ENCODE results near the gene TULP3.

Gene TULP3

GRCh38 chr12:2877047-2877952, 13.4 kb upstream of the TULP3 start, which contains the start of the genes FOXM1 and RHNO1:
FOXM1 (minus strand) TSS chr12:2877174; CDS start chr12:2874478, 2,696 bp downstream.
RHNO1 (plus strand) TSS chr12:2877223; CDS start chr12:2885367, 8,144 bp downstream.
- peak; percentile 99 for DNase-seq (ENCODE audit: low spot score)

DNA sequence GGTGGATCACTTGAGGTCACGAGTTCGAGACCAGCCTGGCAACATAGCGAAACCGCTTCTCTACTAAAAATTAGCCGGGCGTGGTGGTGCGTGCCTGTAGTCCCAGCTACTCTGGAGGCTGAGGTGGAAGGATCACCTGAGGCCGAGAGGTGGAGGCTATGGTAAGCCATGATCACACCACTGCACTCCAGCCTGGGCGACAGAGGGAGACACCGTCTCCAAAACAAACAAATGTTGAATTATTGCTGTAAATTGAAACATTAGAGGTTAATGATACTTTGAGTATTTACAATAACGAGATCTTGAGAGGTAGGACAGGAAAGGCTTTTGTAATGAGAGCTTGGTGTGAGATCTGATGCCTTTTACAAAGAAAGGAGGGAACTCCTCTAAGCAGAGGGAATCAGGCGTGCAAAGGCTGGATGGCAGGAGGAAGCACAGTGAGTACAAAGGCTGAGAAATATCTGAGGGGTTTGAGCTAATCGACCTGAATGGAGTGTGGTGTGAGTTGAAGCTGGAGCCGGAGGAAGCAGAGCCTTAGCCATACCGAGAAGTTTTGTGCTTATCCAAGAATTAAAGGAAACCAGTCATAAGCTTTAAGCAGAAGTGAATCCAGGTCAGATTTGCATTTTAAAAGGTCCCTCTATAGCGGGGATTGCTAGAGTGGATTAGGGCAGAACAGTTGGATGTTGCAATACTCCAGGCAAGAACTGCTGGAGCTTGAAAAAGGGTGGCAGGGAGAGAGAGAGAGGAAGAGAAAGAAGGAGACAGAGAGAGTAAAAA, 12.5 kb upstream of the TULP3 start:
- DNase-seq (ENCODE audit: low spot score) = no peak

DNA sequence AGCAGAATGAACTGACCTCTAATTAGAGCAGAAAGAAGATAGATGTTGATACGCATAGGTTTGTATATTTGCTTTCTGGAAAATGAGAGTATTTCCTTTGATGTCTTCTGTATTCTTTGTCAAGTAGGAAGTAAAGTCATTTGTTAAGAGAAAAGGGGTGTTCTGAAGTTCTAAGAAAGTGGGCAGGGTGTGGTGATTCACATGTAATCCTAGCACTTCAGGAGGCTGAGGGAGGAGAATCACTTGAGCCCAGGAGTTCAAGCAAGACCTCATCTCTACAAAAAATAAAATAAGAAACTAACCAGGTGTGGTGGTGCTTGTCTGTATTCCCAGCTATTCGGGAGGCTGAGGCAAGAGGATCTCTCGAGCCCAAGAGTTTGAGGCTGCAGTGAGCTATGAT, 10.8 kb upstream of the TULP3 start:
- DNase-seq (ENCODE audit: low spot score) = no peak

DNA sequence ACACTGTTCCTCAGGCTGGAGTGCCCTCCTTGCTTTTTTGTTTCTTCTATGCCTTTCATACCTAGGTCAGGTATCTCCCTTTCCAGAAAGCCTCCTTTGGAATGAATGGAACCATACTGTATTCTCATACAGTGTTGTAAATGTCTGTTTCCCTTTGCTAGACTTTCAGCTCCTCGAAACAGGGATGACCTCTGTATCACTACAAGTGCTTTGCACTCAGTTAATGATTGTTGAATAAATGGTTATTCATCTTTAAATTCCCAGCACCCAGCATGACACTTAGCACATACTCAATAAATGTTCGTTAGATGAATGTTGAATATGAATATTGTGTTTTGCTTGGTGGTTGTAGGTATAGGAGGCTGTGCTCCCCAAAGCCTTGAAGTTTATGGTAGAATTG, 5.9 kb upstream of the TULP3 start:
- no peak for DNase-seq (ENCODE audit: low spot score)

DNA sequence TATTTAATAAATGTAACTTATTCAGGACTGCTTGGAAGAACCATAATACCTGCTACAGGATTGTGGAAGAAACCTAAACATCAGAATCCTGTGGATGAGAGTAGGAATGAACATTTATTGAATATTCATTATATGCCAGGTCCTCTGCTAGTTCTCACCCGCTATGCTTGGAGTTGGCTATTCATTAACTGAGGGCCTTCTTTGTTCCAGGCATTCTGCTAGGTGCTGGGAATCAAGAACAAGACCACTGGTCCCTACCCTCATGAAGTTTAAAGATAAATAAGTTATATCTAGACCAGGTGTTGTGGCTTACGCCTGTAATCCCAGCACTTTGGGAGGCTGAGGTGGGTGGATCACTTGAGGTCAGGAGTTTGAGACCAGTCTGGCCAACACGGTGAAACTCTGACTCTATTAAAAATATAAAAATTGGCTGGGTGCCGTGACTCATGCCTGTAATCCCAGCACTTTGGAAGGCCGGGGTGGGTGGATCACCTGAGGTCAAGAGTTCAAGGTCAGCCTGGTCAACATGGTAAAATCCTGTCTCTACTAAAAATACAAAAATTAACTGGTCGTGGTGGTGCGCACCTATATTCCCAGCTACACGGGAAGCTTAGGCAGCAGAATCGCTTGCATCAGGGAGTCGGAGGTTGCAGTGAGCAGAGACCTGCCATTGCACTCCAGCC, 3.8 kb upstream of the TULP3 start:
- DNase-seq (ENCODE audit: low spot score) = no peak

DNA sequence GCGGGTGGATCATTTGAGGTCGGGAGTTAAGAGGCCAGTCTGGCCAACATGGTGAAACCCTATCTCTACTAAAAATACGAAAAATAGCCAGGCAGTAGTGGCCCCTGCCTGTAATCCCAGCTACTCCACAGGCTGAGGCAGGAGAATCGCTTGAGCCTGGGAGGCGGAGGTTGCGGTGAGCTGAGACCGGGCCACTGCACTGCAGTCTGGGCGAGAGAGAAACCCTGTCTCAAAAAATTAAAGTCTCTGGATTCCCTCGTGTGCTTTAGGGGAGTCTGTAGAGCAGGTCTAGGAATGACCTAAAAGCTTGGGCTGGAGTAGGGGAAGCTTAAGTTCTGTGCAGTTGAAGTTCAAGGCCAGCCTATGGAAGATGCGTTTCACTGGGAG, 697 bp upstream of the TULP3 start:
- no peak for DNase-seq (ENCODE audit: low spot score)

DNA sequence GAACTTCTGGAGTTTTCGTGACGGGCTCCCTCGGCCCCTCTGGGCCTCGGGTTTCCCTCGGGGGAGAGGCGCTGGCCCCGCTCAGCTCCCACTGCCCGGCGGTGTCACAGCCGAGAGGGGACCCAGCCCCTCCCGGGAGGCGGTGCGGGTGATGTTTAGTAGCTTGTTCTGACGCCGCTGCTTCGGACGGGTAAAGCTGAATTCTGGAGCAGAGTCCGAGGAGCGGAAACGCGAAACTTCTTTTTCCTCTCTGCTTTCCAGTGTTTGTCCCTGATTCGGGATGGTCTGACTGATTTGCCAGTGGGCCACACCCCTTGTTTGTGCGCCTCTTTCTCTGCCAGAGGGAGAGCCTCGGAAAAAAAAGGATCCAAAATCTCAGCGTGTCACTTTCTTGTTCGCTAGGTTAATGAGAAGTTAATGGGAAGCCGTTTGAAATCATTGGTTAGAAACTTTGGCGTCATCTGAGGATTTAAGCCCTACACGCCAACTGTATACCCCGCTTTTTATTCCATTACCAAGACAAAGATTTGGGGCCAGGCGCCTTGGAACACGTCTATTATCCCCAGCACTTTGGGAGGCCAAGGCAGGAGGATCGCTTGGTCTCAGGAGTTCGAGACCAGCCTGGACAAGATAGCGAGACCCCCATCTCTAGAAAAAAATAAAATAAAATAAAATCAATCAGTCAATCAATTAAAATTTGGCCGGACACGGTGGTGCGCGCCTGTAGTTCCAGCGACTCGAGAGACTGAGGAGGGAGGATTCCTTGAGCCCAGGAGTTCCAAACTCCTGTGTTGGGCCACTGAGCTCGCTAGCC, 756 bp downstream of the TULP3 start:
- DNase-seq (ENCODE audit: low spot score) = no peak

GRCh38 chr12:2892246-2892645, 1.6 kb downstream of the TULP3 start:
- no peak for DNase-seq (ENCODE audit: low spot score)

DNA sequence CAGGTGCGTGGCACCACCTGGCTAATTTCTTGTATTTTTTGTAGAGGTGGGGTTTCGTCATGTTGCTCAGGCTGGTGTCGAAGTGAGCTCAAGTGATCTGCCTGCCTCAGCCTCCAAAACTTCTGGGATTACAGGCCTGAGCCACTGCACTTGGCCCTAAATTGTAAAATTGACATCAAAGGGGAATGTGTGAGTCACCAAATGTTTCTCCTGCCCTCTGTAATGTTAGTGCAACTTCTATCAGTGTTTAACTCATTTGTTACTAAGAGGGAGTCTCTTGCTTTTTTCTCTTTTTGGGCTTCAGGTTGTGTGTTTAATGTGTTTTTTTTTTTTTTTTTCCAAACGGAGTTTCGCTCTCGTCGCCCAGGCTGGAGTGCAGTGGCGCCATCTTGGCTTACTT, 2.3 kb downstream of the TULP3 start:
- DNase-seq (ENCODE audit: low spot score) = no peak

- no peak for DNase-seq (ENCODE audit: low spot score)
These were observed 4.4 kb downstream of the TULP3 start for GRCh38 chr12:2895051-2895451.

GRCh38 chr12:2895511-2895910, 4.8 kb downstream of the TULP3 start:
- no peak for DNase-seq (ENCODE audit: low spot score)

GRCh38 chr12:2897418-2897817, 6.7 kb downstream of the TULP3 start:
- DNase-seq (ENCODE audit: low spot score) = no peak

GRCh38 chr12:2900642-2901041, 10.0 kb downstream of the TULP3 start:
- no peak for DNase-seq (ENCODE audit: low spot score)

DNA sequence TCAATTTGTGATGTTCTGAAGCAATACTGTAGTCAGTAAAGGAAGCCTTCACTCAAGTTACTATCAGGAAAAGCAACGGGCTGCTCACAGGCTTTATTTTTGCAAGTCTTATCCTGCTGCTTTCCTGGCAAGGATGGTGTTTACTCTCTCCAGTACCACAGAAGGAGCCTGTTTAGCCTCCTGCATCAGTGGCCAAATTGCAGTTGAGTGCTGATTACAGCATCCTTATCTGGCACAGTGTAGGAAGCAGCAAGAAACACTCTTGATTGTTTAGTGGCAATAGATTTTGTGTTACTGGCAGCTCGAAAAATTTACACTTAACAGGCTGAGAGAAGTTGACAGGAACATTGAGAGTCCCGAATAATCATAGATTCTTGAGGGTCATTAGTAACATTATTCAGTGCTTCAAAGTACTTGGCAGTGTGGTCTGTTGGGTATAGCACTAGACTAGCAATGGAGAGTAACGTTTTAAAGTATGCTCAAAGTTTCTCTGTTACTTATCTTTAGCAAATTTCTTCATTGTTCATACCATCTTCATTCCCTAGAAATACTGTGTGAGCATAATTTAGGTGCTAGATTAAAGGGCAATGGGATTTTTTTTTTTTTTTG, 11.7 kb downstream of the TULP3 start:
- DNase-seq (ENCODE audit: low spot score) = no peak

DNA sequence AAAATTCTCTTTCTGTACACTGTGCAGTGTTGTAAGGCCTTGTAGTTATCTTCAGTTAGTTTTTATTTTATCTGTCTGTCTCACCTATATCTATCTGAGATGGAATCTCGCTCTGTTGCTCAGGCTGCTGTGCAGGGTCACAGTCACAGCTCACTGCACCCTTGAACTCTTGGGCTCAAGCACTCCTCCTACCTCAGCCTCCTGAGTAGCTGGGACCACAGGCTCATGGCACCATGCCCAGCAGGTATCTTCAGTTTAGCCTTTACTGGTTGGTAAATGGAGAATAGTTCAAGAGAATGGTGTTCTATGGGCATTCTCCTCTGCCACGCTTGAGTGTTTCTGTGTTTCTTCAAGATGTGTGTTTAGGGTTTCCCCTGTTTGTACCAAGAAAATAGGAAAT, 13.6 kb downstream of the TULP3 start:
- DNase-seq (ENCODE audit: low spot score) = no peak

- no peak for DNase-seq (ENCODE audit: low spot score)
These were observed 21.5 kb downstream of the TULP3 start for GRCh38 chr12:2912216-2912575.

DNA sequence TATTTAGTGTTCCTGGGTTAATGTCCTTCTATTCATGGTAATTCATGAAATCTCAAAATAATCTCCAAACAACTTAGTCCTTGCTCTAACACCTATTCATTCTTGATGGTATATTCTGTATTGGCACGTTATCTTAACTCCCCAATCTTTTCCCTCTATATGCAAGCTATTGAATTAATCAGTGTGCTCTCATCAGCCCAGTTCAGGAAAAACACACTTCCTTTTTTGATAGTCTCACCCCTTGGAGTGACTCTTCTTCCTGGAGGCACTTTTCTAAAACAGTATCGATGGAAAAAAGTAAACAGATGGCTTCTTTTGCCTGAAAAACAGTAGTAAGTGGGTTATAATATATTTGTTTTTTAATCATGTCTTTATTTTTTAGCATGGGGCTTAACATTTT, 28.6 kb downstream of the TULP3 start:
- DNase-seq (ENCODE audit: low spot score) = no peak

DNA sequence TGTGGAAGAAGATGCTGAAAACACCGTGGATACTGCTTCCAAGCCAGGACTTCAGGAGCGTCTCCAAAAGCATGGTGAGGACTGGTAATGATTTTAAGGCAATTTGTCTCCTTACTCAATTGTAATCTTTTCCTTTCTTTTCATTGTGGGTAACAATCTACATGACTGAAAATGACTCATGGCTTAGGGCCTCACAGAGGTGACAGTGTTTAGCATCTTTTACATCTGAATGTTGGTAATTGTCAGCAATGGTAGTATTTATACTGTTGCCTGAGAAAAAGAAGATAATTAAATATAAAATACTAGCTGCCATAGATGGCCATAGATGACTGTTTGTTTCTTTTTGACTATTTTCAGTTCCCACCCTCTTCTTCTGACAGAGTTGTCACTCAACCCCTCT, 31.6 kb downstream of the TULP3 start:
- no peak for DNase-seq (ENCODE audit: low spot score)

- no peak for DNase-seq (ENCODE audit: low spot score)
These were observed 32.4 kb downstream of the TULP3 start for GRCh38 chr12:2923057-2923456.

- DNase-seq (ENCODE audit: low spot score) = no peak
These were observed 33.3 kb downstream of the TULP3 start for GRCh38 chr12:2924019-2924418.

DNA sequence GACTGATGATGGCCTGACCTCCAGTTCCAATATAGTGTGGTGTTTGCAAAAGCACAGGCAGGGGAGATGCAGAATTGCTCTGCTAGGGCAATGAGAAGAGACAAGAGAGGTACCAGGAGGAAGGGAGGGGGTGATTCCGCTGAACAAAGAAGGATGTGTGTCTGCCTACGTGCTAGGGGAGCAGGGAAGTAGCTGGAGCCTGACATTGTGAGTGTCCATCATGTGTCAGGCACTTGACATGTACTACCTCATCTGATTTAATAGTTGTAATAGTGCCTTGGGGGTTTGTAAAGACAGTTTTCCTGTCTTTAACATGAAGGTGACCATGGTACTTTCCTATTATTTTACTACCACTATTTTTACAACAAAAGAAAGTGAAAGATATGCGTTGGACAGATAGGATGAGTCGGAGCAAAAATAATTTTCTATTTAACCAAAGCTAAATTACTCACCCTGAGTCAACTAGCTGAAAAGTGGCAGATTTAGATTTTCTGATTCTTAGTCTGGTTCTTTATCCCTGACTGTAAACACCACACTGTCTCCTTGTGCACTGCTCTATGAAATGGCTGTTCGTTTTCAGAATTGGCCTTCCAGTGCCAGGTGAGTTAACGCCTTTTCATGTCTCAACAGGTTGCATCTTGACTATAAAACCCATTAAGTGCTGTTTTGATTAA, 34.8 kb downstream of the TULP3 start:
- no peak for DNase-seq (ENCODE audit: low spot score)
